CD4-positive, alpha-beta T cell (primary cell): ENCODE data around the gene SLC5A6. TPM values are rescaled to one million over a fixed set of nuclear protein-coding genes. Genes with fewer than 3 reads are reported as not detected.

Experiments
- ATAC-seq: fragments of 200-7000 bp; cut with Tn5 transposase; one replicate; pipeline ENCODE4 v1.10.0; 2022; ENCODE audit warnings: mild to moderate bottlenecking; ENCODE audit not compliant: poor library complexity
- CTCF ChIA-PET: fragments of 350-600 bp; sonication (Branson Sonifier 250); formaldehyde crosslinking; loops from one replicate; lab custom pipeline; 2021; ENCODE audit warnings: antibody characterized with exemption, inconsistent platforms; lab: Charles Lee
- POLR2A ChIA-PET: fragments of 350-600 bp; sonication (Branson Sonifier 250); formaldehyde crosslinking; loops from one replicate; lab custom pipeline; 2021; ENCODE audit warnings: antibody characterized with exemption, inconsistent platforms; lab: Charles Lee
- DNase-seq, 14 experiments: peaks; one replicate each; pipeline ENCODE4 v3.0.0-alpha.2; 2013 to 2020; ENCODE audit warnings: mixed read lengths in 2 of 14
- H3K27ac ChIP-seq, 2 donors: one replicate each; pipeline versions ENCODE4 v1.5.1 to v1.7.0; 2013; ENCODE audit warnings: low read length in 2 of 2, low read depth in 1 of 2, mild to moderate bottlenecking in 1 of 2
- H3K27me3 ChIP-seq, 2 experiments: 1 replicate in 1 of 2; 2 replicates in 1 of 2; pipeline versions ENCODE4 v1.6.1 to v1.7.0; 2013; ENCODE audit warnings: low read length in 2 of 2, control low read depth in 1 of 2, mild to moderate bottlenecking in 1 of 2, moderate library complexity in 1 of 2; ENCODE audit not compliant: insufficient read depth in 2 of 2, control insufficient read depth in 1 of 2
- H3K36me3 ChIP-seq: one replicate; pipeline ENCODE4 v1.6.1; 2013; ENCODE audit warnings: low read length, control low read depth; ENCODE audit not compliant: insufficient read depth
- H3K4me1 ChIP-seq: one replicate; pipeline ENCODE4 v1.6.1; 2013; ENCODE audit warnings: low read length, control low read depth; ENCODE audit not compliant: insufficient read depth
- H3K4me3 ChIP-seq: one replicate; pipeline ENCODE4 v1.5.1; 2013; ENCODE audit warnings: mild to moderate bottlenecking, low read length, moderate library complexity
- H3K9me3 ChIP-seq, 2 experiments: 1 replicate in 1 of 2; 2 replicates in 1 of 2; pipeline versions ENCODE4 v1.6.1 to v1.7.0; 2013; ENCODE audit warnings: low read length in 2 of 2, mild to moderate bottlenecking in 2 of 2, control low read depth in 1 of 2, moderate library complexity in 1 of 2; ENCODE audit not compliant: control insufficient read depth in 1 of 2, insufficient read depth in 1 of 2
- H3K27ac Mint-ChIP-seq: one replicate; pipeline ENCODE4 v1.8.0; 2020; ENCODE audit warnings: mixed read lengths
- H3K27me3 Mint-ChIP-seq: one replicate; pipeline ENCODE4 v1.8.0; 2021; ENCODE audit warnings: mixed read lengths
- H3K36me3 Mint-ChIP-seq: one replicate; pipeline ENCODE4 v1.8.0; 2021; ENCODE audit warnings: low read depth, mixed read lengths
- H3K4me1 Mint-ChIP-seq: one replicate; pipeline ENCODE4 v1.8.0; 2021; ENCODE audit warnings: low read depth, mixed read lengths
- H3K4me3 Mint-ChIP-seq: one replicate; pipeline ENCODE4 v1.8.0; 2020; ENCODE audit warnings: mild to moderate bottlenecking, mixed read lengths
- H3K9me3 Mint-ChIP-seq: one replicate; pipeline ENCODE4 v1.8.0; 2020; ENCODE audit warnings: mixed read lengths
- intact Hi-C, 2 experiments: fragments of 100-400 bp; cut with DNase I in 1 of 2; cut with micrococcal nuclease in 1 of 2; formaldehyde crosslinking; loops; one replicate each; pipeline versions ENCODE4 v1.15.1 to v1.9.0; 2023 to 2025; cut with DNase I, micrococcal nuclease
- total RNA-seq, 174 experiments: library from RNA in 2 of 174; stranded (reverse) in 2 of 174; gene quantifications; one replicate each; pipeline ENCODE4 v1.2.3 and lab custom pipeline; 2021 to 2026
- TF ChIP-seq, protein P1 (sequence below): fragments of 200-600 bp; IDR thresholded peaks from one replicate; pipeline ENCODE4 v1.8.0; 2022; ENCODE audit warnings: antibody characterized with exemption, mild to moderate bottlenecking

The SLC5A6 gene
- total RNA-seq, 2 experiments from 2014 or later, result 196 to 207 TPM

- H3K27ac Mint-ChIP-seq, result peak overlapping the region; percentile 60
- H3K9me3 Mint-ChIP-seq, result no peaks in the 10 kb centered on the region
- peaks cover 34% of the 10 kb centered on the region for H3K36me3 ChIP-seq
- H3K27me3 ChIP-seq, result no peaks in the 10 kb centered on the region
- CTCF ChIA-PET, result no interaction called here
- TF ChIP-seq, protein P1, sequence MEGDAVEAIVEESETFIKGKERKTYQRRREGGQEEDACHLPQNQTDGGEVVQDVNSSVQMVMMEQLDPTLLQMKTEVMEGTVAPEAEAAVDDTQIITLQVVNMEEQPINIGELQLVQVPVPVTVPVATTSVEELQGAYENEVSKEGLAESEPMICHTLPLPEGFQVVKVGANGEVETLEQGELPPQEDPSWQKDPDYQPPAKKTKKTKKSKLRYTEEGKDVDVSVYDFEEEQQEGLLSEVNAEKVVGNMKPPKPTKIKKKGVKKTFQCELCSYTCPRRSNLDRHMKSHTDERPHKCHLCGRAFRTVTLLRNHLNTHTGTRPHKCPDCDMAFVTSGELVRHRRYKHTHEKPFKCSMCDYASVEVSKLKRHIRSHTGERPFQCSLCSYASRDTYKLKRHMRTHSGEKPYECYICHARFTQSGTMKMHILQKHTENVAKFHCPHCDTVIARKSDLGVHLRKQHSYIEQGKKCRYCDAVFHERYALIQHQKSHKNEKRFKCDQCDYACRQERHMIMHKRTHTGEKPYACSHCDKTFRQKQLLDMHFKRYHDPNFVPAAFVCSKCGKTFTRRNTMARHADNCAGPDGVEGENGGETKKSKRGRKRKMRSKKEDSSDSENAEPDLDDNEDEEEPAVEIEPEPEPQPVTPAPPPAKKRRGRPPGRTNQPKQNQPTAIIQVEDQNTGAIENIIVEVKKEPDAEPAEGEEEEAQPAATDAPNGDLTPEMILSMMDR, result no peak
- peak overlapping the region; percentile 70 for H3K4me3 Mint-ChIP-seq
- H3K36me3 Mint-ChIP-seq, result peaks cover 73% of the 10 kb centered on the region
- no peak for ATAC-seq
- H3K27ac ChIP-seq, result no peak overlapping the region
- DNase-seq, result no peak
- H3K4me3 ChIP-seq, result no peak overlapping the region
- no peaks in the 10 kb centered on the region for H3K27me3 Mint-ChIP-seq
- H3K9me3 ChIP-seq, result no peaks in the 10 kb centered on the region
- H3K4me1 ChIP-seq, result peaks cover 22% of the 10 kb centered on the region
- H3K4me1 Mint-ChIP-seq, result peaks cover 31% of the 10 kb centered on the region
- POLR2A ChIA-PET, result no interaction called here
- intact Hi-C loops, result loop anchor here (5.0 to 10.0 kb wide), 10 partner anchors 55 to 1335 kb away; partner anchors contain the start of genes AGBL5 (in 1 of the 2), ASXL2 (in 1 of the 2), CENPA (in 1 of the 2) and EIF2B4 (in 1 of the 2)
Measured at GRCh38 chr2:27209621-27210401, 2.3 kb downstream of the SLC5A6 start.

DNA sequence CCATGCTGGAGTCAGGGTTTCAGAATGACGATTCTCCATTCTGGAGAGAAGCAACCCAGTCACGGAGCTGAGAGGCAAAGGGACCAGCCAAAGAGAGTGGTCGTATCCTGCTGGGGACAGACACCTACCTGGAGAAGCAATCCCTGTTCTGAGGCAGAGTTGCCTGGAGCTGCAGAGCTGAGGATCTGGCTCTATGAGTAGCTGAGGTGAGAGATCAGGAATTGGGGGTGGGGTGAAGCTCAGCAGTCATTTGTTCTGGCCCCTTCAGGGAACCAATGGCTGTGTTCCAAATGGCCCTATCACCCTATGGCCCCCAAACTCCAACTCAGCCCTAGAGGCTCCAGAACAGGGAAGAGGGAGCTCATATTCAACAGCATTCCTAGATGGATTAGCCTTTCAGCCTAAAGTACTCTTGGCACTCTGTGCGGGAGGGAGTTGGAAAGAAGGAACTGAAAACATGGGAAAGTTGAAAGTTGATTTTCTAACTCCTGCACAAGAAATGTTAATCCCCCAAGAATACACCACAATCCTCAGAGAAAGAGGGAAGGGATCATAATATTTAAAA lies 3.5 kb downstream of the SLC5A6 start:
- CTCF ChIA-PET, result interaction anchor here (0.5 kb wide), 1 partner anchor 150 kb away, joined by 3 read pairs; no protein-coding TSS in a partner anchor
- Histone ChIP-seq H3K27me3 (no peaks in the 10 kb centered on the region), H3K9me3 (no peaks in the 10 kb centered on the region), H3K27ac (no peak overlapping the region), H3K4me3 (no peak overlapping the region), H3K36me3 (peaks cover 43% of the 10 kb centered on the region), H3K4me1 (peaks cover 27% of the 10 kb centered on the region)
- TF ChIP-seq, protein P1, result no peak
- Mint-ChIP-seq H3K36me3 (peaks cover 85% of the 10 kb centered on the region), H3K4me3 (peak overlapping the region; percentile 35), H3K27me3 (no peaks in the 10 kb centered on the region), H3K9me3 (no peaks in the 10 kb centered on the region), H3K27ac (no peak overlapping the region), H3K4me1 (peaks cover 29% of the 10 kb centered on the region)
- intact Hi-C loops, result no loop called here
- DNase-seq (no peak), ATAC-seq (no peak)
- POLR2A ChIA-PET, result no interaction called here

DNA sequence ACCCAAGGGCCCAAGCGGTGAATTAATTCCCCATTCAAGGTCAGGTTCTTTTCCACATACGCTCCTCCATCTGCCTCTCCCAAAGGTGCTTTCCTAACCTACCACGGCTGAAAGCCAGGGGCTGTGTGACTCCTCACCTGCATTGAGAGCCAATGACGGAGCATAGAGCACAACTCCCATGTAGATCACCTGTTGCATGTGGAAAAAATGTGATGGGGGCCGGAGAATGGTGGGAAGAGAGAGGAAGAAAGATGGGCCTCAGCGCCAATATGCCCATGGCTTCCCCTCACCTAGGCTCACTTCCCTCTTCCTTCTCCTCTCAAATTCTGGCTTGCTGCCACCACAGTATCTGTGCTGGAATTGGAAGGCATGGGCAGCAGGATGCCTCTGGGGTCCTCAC lies 5.7 kb downstream of the SLC5A6 start:
- DNase-seq, result no peak
- intact Hi-C loops, result no loop called here
- ChIA-PET POLR2A (no interaction called here), CTCF (no interaction called here)
- no peaks in the 10 kb centered on the region for H3K27me3 ChIP-seq
- H3K4me3 ChIP-seq, result no peak overlapping the region
- no peaks in the 10 kb centered on the region for H3K9me3 ChIP-seq
- Mint-ChIP-seq H3K27ac (peak overlapping the region; percentile 9), H3K9me3 (no peaks in the 10 kb centered on the region), H3K36me3 (peaks cover 90% of the 10 kb centered on the region), H3K4me3 (no peak overlapping the region), H3K27me3 (no peaks in the 10 kb centered on the region), H3K4me1 (peaks cover 15% of the 10 kb centered on the region)
- H3K27ac ChIP-seq, result no peak overlapping the region
- ATAC-seq, result no peak
- TF ChIP-seq, protein P1, result no peak
- H3K4me1 ChIP-seq, result peaks cover 16% of the 10 kb centered on the region
- peaks cover 60% of the 10 kb centered on the region for H3K36me3 ChIP-seq
